Fibroblast of peridontal ligament (primary cell): ENCODE measurements around the gene DNAL1.
A peak's percentile ranks its signal among the peaks of the same experiment; 100 is the strongest.
"Not testable (repeated sequence)": the region's sequence is repeated elsewhere in the genome, so short reads cannot be mapped to it uniquely, and the experiment has no call there.

Source experiments
- DNase-seq: peaks from one replicate; pipeline ENCODE4 v3.0.0-alpha.2; 2010; ENCODE audit errors: extremely low read depth

The DNAL1 gene

GRCh38 chr14:73708076-73708475 lies 63.3 kb downstream of the DNAL1 start:
- DNase-seq, result not testable (repeated sequence)

- DNase-seq, result no peak
Observed at GRCh38 chr14:73709904-73710469, 65.2 kb downstream of the DNAL1 start.

GRCh38 chr14:73710737-73711136 lies 66.0 kb downstream of the DNAL1 start:
- no peak for DNase-seq

GRCh38 chr14:73712071-73712506 lies 67.3 kb downstream of the DNAL1 start:
- peak; percentile 18 for DNase-seq

GRCh38 chr14:73712540-73713180 lies 67.9 kb downstream of the DNAL1 start:
- DNase-seq, result peak; percentile 18

- peak; percentile 32 for DNase-seq
Observed at GRCh38 chr14:73713206-73713802, 68.5 kb downstream of the DNAL1 start.

- DNase-seq, result peak; percentile 61
Observed at GRCh38 chr14:73713803-73714655, 69.2 kb downstream of the DNAL1 start, which contains the start of gene PNMA1. Gene PNMA1, minus strand, starts transcription at chr14:73714384. Its CDS starts 745 bp downstream, at chr14:73713639.

GRCh38 chr14:73714656-73715081 lies 69.9 kb downstream of the DNAL1 start:
- DNase-seq, result peak; percentile 20

GRCh38 chr14:73715707-73716106 lies 70.9 kb downstream of the DNAL1 start:
- DNase-seq, result no peak

- DNase-seq, result peak; percentile 23
Observed at GRCh38 chr14:73717266-73717665, 72.5 kb downstream of the DNAL1 start.

GRCh38 chr14:73717711-73718417 lies 73.1 kb downstream of the DNAL1 start:
- no peak for DNase-seq

- DNase-seq, result no peak
Observed at GRCh38 chr14:73718418-73719251, 73.8 kb downstream of the DNAL1 start.

- DNase-seq, result no peak
Observed at GRCh38 chr14:73719361-73719760, 74.6 kb downstream of the DNAL1 start.

- no peak for DNase-seq
Observed at GRCh38 chr14:73719791-73720190, 75.0 kb downstream of the DNAL1 start.

- DNase-seq, result no peak
Observed at GRCh38 chr14:73720636-73721035, 75.8 kb downstream of the DNAL1 start.

- DNase-seq, result no peak
Observed at GRCh38 chr14:73721101-73721821, 76.5 kb downstream of the DNAL1 start.

GRCh38 chr14:73722581-73722980 lies 77.8 kb downstream of the DNAL1 start:
- no peak for DNase-seq

GRCh38 chr14:73723406-73723796 lies 78.6 kb downstream of the DNAL1 start:
- DNase-seq, result peak; percentile 63

- DNase-seq, result peak; percentile 100
Observed at GRCh38 chr14:73723797-73724661, 79.2 kb downstream of the DNAL1 start.
